Measurements from ENCODE around the gene SLC4A1.

The SLC4A1 gene

GRCh38 chr17:44267818-44268490 lies at the start of gene SLC4A1:
SLC4A1 (minus strand) TSS chr17:44268135; CDS start chr17:44262866, 5,269 bp downstream.
- DNase-seq, result no peak

GRCh38 chr17:44317545-44317944 lies 49.6 kb upstream of the SLC4A1 start:
- no peak for DNase-seq

- no peak for DNase-seq
These were observed 48.1 kb upstream of the SLC4A1 start for GRCh38 chr17:44315760-44316731.

GRCh38 chr17:44314869-44315661 lies 47.1 kb upstream of the SLC4A1 start:
- DNase-seq, result peak; percentile 61

DNA sequence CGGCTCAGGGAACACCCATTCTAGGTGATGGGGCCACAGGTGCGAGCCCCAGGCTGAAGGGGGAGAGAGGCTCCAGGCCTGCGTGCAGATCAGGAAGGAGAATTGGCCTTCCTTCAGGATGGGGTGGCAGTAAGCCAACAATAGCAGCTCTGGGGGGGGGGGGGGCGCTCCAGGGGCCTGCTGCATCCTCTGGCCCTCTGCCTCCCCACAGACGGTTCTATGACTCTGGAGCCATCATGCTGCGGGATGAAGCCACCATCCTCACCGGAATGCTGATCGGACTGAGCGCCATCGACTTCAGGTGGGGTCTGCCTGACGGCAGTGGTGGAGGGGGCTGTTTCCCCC lies 46.6 kb upstream of the SLC4A1 start:
- DNase-seq, result no peak

GRCh38 chr17:44314031-44314430 lies 46.1 kb upstream of the SLC4A1 start:
- no peak for DNase-seq

GRCh38 chr17:44312396-44313104 lies 44.6 kb upstream of the SLC4A1 start:
- DNase-seq, result no peak

DNA sequence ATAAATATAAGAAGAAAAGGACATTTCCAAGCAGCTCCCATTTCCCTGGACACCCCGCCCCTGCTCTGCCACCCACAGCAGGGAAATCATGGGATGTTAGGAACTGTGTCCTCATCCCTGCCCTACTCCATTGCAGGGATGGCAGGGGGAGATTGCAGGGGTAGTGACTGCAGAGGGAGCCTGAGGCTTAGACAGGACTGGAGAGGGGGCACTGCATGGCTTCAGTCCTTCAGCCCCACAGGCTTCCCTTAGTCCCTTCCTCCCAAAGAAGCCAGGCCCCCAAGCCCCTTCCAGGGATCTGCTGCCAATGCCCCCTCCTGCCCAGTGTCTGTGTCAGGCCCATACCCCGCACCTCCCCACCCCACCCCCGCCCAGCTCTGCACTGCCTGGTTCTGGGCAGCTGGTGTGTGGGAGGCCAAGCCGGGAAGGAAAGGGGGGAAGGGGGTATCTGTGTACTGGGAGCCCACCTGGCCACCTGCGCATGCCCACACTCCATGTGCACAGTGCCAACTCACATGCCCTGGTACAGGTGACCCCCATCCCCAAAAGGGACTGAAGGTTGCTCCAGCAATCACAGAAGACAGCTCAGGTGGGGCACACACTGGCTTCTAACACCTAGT lies 43.7 kb upstream of the SLC4A1 start:
- DNase-seq, result no peak

DNA sequence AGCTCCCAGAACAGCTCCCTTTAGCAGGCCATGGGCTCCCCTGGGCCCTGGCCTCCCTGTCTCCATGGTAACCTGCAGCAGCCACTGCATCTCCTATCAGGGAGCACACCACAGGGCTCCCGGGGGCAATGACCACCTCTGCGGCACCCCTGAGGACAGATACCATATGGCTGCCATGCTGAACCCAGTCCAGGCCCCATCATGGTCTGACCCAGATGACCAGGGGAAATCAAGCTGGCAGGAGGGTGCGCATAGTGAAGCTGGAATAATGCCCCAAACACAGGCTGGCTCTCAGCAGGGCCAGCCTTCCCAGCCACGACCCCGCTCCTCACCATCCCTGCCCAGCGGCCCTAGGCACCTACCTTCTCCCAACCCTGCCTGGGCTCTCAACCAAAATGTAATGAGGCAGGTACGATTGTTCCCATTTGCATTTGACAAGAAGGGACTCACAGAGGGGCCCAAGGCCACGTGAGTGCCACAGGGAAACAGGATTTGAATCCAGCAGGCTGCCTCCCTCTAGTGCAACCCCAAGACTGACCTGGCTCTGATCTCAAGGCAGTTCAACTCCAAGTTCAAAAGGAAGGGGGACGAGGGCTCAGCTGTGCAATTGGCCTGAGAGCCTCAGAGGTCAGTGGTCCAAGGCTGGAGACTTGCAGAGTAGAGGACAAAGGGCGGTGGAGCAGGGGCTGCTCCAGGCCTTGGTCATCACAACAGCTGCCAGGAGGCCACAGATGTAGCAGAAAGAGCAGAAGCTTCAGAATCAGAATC lies 42.9 kb upstream of the SLC4A1 start:
- DNase-seq, result no peak

- no peak for DNase-seq
These were observed 42.3 kb upstream of the SLC4A1 start for GRCh38 chr17:44310188-44310587.

DNA sequence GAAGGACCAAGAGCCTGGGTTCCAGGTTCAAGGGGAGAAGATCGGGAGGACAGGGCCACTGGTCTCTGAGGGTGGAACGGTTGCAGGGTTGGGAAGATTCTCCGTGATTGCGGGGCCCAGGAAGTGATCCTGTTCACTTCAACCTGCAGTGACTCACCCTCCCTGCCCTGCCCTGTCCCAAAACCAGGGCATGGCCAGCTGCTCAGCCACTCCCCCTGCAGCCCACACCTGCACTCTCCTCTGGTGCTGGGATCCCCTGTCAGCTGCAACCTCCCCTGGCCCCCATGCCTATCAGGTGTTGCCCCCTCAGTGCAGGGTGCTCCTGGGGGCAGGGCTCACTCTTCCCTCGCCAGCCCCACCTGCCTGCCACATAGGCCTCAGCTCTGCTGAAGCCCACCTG lies 41.5 kb upstream of the SLC4A1 start:
- DNase-seq, result no peak

DNA sequence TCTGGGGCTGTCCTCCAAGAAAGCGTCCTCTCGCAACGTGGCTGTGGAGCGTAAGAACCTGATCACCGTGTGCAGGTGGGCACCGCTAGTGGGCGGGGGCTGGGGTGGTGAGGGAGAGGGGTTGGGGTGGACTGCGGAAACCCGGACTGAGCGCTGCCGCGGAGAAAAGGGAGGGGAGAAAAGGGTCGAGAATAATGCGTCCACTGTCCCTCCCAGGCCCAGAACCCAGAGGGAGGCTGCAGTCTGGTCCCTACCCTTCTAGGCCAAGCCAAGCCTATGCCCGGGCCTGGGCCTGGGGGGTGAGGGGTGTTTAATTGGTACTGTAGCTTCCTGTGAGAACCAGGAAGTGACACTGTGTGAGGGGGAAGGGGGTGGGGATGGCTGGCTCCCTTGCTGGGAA lies 40.9 kb upstream of the SLC4A1 start:
- no peak for DNase-seq

- DNase-seq, result peak; percentile 69
These were observed 40.4 kb upstream of the SLC4A1 start, which contains the start of gene RUNDC3A for GRCh38 chr17:44308320-44308818. RUNDC3A (plus strand) TSS chr17:44308601; CDS start chr17:44308833, 232 bp downstream.

- DNase-seq, result peak; percentile 60
These were observed 39.7 kb upstream of the SLC4A1 start for GRCh38 chr17:44307387-44308186.

GRCh38 chr17:44304651-44305050 lies 36.7 kb upstream of the SLC4A1 start:
- DNase-seq, result no peak

- no peak for DNase-seq
These were observed 30.0 kb upstream of the SLC4A1 start for GRCh38 chr17:44297975-44298374.

DNA sequence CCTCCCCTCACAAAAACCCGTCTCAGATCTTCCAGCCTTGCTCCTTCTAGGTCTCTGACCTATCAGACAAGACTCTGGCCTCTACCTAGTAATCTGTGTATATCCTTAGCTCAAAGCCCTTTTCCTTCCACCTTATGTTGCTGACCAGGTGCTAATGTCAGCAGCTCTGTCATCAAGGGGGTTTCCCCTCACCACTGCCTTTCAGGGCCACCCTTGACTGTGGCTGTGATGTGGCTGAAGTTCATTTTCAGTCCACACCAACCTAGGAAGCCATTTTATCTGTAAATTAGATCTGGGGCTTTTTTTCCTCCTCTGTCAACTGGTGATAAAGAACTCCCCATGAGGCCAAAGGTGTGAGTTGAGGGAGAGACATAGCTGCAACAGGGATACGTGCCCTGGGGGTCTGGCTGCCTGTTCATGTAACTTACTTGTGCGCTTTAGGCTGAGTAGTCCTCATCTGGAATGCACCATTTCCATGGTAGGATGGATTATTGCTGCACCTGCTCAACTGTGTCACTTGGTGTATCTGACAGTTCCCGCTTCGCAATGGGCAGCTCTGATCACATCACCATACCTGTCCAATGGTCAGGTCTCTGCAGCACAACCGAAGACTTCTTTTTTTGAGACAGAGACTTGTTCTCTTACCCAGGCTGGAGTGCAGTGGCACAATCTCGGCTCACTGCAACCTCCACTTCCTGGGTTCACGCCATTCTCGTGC lies 25.7 kb upstream of the SLC4A1 start:
- no peak for DNase-seq

- DNase-seq, result no peak
These were observed 19.7 kb upstream of the SLC4A1 start for GRCh38 chr17:44287651-44288050.

DNA sequence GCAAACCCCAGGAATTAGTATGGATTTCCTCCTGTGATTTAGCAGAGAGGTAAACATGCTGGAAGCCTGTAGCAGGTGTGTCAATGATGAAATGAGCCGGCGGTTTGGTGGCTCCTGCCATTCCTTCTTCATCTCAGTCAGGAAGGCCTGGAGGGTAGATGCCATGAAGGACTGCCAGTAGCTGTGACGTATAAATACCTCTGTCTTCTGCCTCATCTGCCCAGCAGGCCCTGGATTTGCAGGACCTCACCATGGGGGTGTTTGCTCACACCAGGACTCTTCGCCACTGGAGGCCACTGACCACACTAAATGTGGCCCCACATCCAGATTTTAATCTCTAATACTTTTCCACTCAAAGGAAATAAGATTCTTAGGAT lies 16.1 kb upstream of the SLC4A1 start:
- DNase-seq, result no peak
